Effector CD4-positive, alpha-beta T cell (primary cell): ENCODE results near the gene CHN2.

ENCODE experiments used
- DNase-seq: peaks from one replicate; pipeline ENCODE4 v3.0.0-alpha.2; 2020
- total RNA-seq: gene quantifications from one replicate; lab custom pipeline; 2026; lab: John Stamatoyannopoulos, UW

The CHN2 gene
- total RNA-seq = 1.5 reads per million

DNA sequence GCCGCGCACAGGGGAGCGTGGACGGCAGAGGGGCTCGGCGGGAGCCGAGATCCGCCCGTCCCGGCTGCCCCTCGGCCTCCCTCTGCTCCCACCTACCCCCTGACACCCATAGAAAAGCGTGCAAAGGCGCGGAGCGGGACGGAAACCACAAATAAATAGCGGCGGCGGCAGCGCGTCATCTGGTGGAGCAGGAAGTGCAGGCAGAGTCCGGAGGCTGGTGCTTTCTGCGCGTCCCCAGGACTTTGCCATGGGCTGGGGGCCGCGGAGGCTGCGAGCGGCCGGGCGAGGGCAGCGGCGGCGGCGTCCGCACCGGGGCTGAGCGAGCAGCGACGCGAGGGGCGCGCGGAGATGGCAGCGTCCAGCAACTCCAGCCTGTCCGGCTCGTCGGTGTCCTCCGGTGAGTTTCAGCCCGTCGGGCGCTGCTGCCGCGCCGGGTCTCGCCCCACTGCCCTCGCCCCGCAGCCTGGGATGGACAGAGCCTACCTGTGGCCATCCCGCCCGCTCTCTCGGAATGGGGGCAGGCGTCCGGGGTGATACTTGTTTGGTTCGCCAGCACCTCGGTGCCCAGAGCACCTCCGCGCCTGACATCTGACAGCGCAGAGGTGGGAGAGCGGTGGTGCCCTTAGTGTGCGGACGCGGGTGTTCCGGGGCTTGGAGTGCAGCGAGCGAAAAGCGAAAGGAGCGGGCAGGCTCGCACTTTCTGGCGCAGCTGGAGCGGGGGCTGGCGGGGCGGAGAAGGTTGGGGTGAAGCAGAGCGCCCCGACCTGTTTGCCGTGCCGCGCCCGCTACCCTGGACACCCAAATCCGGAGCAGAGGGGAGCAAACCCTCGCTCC is at the start of gene CHN2:
TSS of gene CHN2 (plus strand) at position 182 of the 834 bp plus-strand sequence.
- DNase-seq = peak; percentile 9

DNA sequence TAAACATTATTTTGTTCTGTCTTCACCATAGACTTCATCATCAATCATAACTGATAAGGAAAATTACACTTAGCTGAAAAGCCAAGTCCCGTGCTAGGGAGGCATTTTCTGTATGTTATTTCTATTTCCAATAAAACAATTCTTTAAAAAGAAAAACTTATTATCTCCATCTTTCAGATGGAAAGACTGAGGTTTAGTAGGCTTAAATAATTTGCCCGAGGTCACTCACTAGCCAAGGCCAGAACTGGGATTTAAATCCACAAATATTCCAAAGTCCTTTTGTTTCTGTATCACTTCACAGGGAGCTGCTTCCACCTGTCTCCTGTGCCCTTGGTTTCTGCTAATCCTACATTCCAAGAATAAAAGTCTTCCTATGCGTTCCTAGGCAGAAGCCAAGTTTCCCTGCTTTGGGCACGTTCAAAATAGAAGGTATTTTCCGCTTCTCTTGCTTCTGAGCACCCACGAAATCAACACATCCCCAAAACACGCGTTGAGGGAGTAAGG is 49.0 kb upstream of the CHN2 start:
- DNase-seq = no peak

DNA sequence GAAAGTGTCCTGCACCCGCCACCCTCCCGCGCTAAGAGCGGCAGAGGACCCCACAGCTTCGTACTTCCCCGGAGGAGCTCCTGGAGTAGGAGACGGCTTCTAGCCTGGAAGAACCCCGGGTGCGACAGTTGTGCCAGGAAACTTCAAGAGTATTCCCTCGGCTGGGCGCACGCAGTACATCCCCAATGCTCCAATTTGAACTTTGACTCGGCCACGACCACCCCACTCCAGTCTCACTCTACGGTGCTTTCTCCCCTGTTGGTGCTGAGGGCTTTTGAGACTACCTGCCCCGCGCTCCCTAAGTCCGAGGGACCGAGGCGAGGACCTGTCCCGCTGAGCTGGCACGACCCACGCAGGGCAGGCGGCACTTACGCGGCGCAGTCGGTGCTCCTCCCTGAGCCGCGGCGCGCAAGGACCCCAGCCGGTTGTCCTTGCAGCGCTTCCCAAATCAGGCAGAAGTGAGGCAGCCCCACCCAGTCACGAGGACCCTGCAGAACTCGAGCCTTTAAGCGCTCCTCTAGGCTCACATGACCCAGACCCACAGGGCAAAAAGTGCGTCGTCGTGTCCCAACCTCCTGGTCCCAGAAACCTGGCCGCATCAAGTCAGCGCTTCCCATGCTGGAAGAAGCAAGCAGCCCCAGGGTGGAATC is 48.4 kb upstream of the CHN2 start, which contains the start of gene CPVL:
TSS of gene CPVL (minus strand) at position 481 of the 650 bp plus-strand sequence. CDS start 25,476 bp downstream, outside the sequence.
- DNase-seq = no peak

DNA sequence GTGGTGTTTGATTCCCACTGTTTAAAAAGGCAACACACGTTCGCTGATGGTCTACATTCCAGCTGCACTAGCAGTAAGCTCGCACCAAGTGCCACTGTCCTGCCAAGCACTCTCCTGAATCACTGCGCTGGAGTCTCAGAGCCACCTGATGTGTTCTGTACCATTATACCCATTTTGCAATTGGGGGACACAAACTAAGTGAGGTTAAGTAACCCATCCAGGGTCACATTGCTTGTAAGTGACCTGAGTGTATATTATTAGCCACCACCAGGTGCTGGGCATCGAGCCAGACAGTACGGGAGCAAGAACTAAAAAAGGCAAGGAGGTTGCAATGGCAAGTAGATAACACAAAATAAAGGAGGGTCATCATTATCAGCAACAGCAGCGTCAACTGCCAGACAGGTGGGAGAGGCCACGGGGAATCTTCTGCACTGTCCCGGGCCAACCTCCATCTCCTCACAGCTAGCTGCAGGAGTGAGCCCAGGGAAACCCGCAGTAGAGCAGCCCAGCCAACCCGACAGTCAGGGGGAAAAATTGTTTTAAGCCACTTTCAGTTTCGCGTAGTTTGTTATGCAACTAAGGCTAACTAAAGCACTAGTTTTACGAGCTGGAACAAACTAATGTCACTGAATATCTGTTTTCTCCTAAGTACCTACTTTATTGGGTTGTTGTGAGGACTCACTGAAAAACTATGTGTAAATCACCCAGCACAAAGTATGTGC is 47.5 kb upstream of the CHN2 start:
- no peak for DNase-seq

DNA sequence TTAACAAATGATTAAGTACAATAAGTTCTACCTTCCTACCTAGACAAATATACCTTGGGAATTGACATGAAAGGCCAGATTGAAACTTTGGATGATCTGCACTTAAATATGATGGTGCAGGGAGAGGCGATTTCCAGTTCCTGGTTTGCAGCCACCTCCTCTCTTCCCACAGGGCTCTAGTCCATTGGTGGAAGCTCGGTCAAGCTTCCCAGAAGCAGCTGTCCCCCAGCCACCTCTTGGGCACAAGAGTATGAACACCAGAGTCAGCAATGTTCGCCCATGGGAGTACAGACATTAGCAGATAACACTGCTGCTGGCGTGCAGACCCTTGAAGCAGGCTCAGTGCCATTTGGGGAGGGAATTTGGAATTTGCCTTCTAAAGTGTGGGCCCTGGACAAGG is 46.8 kb upstream of the CHN2 start:
- no peak for DNase-seq

DNA sequence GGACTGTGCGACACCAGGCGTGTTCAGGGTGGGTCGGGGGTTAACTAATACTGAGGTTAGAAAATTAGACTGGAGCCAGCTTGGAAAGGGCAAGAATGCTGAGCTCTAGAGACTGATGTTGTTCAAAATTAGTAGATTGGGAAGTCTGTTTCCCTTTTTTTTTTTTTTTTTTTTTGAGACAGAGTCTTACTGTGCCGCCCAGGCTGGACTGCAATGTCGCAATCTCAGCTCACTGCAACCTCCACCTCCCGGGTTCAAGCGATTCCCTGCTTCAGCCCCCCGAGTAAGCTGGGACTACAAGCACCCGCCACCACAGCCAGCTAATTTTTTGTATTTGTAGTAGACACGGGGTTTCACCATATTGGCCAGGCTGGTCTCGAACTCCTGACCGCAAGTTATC is 45.5 kb upstream of the CHN2 start:
- no peak for DNase-seq

DNA sequence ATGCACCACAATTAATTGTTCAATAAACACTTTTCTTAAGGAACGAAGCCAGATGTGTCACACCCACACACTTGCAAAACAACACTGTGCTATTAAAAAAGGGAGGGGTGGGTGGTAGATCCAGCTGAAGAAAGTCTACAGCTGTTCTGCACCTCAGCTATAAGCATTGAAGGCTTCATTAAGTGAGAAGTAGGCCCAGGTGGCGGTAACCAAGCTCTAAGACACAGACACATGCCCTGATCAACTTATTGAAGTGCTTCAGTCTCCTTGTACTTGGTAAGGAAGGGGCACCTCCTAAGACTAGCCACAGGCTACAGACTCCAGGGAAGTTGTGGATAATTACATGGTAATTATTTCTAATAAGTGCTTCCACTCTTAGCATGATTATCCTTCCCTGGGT is 43.7 kb upstream of the CHN2 start:
- no peak for DNase-seq

DNA sequence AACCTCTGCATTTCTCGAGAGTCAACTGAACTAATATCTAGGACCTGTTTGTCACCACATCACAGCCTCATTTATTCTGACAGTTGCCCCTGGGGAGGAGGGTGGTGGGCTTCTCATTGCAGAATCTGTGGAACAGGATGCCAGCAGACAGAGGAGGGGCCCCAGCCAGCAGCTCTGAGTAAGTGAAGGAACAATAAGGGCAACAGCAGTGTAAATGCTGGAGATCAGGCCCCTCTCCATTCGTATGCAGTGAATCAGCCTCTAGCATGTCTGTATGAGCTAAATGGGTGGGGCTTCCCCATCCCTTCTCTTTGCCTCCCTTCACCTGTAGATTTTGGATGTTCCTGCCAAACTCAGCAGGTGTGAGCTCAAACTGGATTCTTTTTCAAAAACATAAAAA is 40.5 kb upstream of the CHN2 start:
- DNase-seq = no peak

DNA sequence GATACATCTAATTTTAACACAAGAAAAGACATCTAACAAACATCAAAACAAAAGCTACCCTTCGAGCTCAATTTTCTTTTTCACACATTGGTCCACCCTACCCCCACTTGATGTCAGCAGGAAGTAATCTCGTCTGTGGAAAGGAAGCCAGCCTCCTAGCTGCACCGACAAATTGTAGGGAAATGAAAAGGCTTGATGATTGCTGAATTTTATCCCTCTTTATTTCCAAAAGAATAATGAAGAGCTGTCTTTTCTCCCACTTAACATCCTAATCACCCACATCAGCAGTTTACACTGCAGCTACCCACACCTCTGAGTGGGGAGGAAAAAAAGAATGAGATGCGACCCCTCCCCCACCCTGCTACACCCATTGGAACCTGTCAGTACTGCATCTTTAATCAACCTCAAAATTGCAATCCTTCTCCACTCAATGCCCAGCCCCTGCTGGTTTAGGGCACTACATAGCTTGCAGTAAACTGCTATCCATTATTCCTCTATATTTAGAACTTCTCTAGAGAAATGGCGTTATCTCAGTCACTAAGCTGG is 37.6 kb upstream of the CHN2 start:
- no peak for DNase-seq

DNA sequence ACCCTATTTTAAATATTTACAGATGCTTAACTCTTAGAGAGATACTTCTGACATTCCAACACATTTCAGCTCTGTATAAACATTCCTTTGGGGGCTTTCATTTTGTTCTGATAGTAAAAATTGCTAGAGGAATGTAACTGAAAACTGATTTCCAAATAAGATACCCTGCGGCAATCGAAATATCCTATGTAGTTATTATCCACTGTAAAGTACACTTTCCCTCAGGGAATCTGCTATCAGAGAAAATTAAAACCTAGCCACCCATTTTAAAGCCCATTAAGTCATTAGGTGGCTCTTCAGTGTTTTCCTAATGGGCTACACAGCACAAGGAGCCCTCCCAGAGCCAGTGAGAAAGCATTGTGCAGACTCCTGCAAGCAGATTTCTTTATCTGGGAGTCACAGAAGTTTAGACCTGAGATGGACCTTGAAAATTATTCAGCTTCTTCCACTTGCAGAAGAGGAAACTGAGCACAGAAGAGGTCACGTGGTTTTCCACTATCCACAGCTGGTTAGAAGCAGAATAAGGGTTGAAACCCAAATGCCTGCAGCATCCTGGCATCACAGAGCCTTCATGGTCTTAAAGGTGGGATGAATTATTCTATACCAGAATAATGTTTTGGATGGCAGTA is 35.7 kb upstream of the CHN2 start:
- no peak for DNase-seq

DNA sequence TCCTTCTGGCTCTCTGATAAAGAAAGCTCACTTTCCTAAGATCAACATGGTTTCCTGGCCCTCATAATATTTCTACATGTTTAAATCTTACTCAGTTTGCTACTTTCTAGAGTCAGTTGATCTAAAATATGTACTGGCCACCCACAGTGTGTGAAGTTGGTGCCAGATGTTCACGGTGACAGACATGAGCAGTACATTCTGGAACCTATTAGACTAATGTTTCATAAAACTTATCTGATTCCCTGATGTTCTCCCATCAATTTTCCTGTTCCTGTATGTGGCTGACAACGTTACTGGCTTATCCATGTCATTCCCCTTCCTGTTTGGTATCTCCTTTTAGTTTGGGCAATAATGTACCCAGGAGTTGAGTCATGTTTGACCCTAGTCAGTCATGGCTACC is 34.5 kb upstream of the CHN2 start:
- DNase-seq = no peak

DNA sequence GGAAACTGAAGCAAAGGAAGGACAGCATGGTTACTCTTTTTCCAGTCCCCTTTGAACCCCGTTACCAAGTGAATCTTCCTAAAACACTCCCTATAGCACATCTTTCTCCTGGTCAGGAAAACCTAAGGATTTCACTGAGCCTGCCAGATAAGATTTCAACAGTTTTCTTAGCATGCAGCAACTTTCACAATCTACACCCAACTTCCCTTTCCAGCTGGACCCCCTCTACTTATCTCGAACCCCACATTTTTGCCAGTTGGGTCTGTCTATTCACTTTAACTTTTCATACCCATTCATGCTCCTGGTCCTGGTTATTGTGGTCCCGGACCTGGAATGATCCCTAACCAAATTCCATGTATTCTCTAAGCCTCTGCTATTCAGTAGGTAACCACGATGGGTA is 33.3 kb upstream of the CHN2 start:
- no peak for DNase-seq

DNA sequence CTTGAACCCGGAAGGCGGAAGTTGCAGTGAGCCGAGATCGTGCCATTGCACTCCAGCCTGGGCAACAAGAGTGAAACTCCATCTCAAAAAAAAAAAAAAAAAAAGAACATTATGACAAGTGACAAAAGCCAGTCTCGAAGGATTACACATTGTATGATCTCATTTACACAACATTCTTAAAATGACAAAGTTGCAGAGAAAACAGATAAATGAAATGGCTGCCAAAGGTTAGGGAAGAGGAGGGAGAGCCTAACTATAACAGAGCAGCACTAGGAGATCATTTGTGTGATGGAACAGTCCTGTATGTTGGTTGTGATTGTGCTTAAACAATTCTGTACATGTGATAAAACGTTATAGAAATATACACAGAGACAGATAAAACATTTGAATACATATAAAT is 32.0 kb upstream of the CHN2 start:
- no peak for DNase-seq

DNA sequence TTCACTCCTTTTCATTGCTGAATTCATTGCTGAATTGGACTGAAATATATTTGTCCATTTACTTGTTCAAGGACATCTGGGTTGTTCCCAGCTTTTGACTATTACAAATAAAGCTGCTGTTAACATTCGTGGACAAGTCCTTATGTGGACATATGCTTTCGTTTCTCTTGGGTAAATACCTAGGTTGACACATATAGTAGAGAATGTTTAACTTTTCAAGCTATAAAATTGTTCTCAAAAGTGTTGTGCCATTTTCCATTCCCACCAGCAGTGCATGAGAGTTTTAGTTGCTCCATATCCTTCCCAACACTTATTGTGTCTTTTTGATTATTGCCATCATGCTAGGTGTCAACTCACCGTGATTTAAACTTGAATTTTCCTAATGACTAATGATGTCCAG is 30.7 kb upstream of the CHN2 start:
- no peak for DNase-seq

DNA sequence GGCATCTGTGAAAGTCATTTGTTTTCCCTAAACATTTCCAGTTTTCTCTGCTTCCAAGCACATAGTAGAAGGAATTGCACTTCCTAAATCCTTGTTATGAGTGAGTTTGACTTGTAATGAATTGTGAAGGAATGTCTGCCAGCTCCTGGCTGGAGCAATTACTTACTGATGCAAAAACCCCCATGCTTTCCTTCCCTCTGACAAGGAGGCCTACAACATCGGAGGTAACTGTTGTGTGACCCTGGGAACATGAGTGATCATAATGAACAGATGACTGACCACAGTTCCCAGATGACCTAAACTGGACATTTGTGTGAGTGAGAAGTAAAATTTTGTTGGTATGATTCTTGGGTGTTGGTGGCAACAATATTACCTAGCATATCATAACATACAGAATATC is 26.9 kb upstream of the CHN2 start:
- DNase-seq = no peak

DNA sequence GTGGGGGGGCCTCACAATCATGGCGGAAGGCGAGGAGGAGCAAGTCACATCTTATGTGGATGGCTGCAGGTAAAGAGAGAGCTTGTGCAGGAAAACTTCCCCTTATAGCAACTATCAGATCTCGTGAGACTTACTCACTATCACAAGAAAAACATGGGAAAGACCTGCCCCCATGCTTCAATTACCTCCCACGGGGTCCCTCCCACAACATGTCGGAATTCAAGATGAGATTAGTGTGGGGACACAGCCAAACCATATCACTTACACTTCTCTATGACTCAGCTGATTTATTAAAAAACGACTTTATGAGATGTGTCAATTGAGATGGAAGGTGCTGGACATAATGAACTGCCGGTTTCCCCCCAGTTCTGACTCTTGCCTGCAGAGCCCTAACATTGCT is 23.8 kb upstream of the CHN2 start:
- DNase-seq = no peak

DNA sequence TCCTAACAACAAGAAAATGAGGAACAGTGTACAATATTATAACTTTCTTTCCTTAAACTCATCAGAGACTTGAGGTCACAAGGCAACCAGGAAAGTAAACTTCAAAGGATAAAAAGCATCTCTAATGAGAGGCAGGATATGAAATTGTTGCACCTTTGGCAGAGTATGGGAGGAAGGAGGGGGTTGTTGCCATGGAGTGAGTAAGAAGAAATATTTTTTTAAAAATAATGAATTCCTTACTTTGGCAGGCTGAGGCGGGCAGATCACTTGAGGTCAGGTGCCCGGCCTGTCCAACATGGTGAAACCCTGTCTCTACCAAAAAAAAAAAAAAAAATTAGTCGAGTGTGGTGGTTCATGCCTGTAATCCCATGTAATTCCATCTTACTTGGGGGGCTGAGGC is 21.1 kb upstream of the CHN2 start:
- no peak for DNase-seq

DNA sequence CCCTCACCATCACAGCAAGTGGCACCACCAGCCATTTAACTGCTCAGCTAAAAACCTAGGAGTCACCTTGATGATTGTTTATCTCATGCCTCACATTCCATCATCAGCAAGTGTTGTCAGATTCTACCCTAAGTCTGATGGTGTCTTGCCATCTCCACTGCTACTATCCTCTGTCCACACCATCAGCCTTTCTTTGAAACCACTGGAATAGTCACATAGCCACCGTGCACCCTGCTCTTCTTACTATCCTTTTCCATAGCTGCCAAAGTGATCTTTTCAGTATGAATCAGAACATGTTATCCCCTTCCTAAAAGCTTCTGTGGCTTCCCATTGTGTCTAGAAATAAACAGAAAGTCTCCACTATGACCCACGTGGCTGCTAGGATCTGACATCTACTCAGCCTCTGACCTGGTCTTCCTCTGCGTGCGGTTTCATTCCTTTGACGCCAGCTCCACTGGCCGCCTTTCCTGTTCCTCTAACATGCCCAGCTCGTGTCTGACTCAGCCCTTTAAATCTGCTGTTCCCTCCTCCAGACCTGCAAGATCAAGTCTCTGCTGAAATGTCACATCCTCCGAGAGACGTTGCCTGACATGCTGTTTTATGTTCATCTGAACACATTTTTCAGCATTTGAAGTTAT is 16.5 kb upstream of the CHN2 start:
- no peak for DNase-seq

DNA sequence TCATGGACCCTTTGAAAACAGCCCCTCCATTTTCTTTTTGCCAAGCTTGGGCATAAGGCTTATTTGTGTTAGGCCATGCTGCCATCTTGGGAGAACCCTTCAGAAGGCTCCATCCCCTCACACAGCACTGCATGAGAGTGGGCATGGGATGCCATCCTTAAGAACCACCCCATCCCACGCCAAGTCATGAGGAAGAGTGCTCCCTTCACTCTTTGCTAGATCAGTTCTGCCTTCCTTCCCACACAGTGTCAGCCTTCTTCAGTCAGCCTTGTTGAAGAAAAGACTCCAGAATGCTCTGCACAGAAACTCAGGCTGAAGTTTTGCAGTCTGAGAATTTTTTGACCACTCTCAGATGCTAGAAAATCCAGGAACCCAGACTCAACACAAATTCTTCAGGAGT is 15.5 kb upstream of the CHN2 start:
- DNase-seq = no peak

DNA sequence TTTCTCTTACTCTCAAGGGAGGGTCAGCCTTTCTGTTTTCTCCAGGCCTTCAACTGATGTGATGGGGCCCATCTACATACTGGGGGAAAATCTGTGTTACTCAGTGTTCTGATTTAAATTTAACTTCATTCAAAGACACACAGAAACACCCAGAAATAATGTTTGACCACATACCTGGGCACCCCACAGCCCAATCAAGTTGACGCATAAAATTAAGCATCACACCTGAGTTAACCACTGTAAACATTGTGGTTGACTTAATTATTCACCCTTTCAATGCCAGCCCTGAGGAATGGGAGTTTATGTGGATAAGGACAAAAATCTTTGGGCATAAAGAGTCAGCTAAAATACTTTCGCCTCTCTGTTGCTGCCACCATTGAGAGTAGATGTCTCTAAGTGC is 10.0 kb upstream of the CHN2 start:
- DNase-seq = no peak

DNA sequence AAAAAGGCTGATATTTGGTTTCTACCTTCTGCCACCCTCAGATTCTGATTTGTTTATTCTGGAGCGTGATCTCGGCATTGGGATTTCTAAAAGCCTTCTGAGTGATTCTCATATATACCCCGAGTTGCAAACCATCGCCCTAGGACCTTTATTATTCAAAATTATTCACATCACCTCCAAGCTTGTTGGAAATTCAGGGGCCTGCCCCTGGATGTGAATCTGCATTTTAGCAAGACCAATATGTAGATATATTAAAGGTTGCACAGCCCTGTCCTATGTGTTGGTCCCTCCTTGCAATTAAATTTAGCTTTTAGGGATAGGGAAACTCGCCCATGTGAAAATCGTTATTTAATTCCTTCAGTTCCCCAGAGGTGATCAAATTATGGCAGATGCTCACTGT is 9.0 kb upstream of the CHN2 start:
- no peak for DNase-seq

DNA sequence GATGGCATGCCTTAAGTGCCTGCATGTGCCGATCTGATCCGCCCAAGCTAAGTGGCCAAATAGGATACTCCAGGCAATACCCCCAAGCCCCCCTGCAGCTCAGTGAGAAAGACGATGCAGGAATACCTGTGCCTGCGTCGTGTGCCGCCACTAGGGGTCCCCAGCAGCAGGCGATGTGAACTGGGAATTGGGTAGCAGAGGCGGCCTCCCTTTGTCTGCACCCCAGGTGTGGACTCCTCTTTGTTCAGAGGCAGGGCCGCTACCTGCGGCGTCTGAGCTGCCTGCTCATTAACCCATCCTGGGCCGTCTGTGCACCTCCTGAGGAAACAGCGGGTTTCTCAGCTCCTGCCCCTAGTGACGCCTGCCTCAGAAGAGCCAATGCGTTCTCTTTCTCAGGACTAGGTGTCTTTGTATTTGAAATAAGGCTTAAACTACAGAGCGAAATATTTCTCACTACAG is 4.8 kb upstream of the CHN2 start:
- DNase-seq = peak; percentile 26
